GM21526 (cell line): ENCODE measurements around the gene SUN2.

ENCODE experiments used
- ATAC-seq: cut with Tn5 transposase; IDR thresholded peaks from one replicate; pipeline ENCODE4 v1.9.1; 2021; ENCODE audit warnings: moderate library complexity; ENCODE audit not compliant: unreplicated experiment, low FRiP score

Gene SUN2

GRCh38 chr22:38735465-38736256 lies 20.1 kb downstream of the SUN2 start:
- ATAC-seq = no peak

GRCh38 chr22:38735126-38735464 lies 20.7 kb downstream of the SUN2 start:
- no peak for ATAC-seq

GRCh38 chr22:38734421-38735100 lies 21.2 kb downstream of the SUN2 start:
- no peak for ATAC-seq

- no peak for ATAC-seq
These were observed 21.9 kb downstream of the SUN2 start for GRCh38 chr22:38733724-38734381.

- ATAC-seq = no peak
These were observed 22.5 kb downstream of the SUN2 start for GRCh38 chr22:38733329-38733723.

- ATAC-seq = no peak
These were observed 23.5 kb downstream of the SUN2 start for GRCh38 chr22:38732251-38732815.

GRCh38 chr22:38731703-38732161 lies 24.1 kb downstream of the SUN2 start:
- no peak for ATAC-seq

- ATAC-seq = no peak
These were observed 25.4 kb downstream of the SUN2 start for GRCh38 chr22:38730411-38730871.

GRCh38 chr22:38729946-38730345 lies 25.9 kb downstream of the SUN2 start:
- no peak for ATAC-seq

GRCh38 chr22:38728871-38729796 lies 26.7 kb downstream of the SUN2 start:
- ATAC-seq = no peak

GRCh38 chr22:38727530-38728451 lies 28.0 kb downstream of the SUN2 start:
- ATAC-seq = no peak

- no peak for ATAC-seq
These were observed 28.7 kb downstream of the SUN2 start for GRCh38 chr22:38727123-38727522.

- no peak for ATAC-seq
These were observed 29.7 kb downstream of the SUN2 start for GRCh38 chr22:38725900-38726655.

- ATAC-seq = no peak
These were observed 30.7 kb downstream of the SUN2 start for GRCh38 chr22:38724926-38725571.

- no peak for ATAC-seq
These were observed 31.6 kb downstream of the SUN2 start for GRCh38 chr22:38724176-38724575.

- ATAC-seq = no peak
These were observed 34.2 kb downstream of the SUN2 start for GRCh38 chr22:38721551-38721950.

GRCh38 chr22:38720350-38720749 lies 35.4 kb downstream of the SUN2 start:
- no peak for ATAC-seq

GRCh38 chr22:38719196-38719595 lies 36.6 kb downstream of the SUN2 start:
- ATAC-seq = no peak
